Tibial nerve (tissue), 4 donors: ENCODE data around the gene SLC13A4. TPM values are rescaled to one million over a fixed set of nuclear protein-coding genes. Genes with fewer than 3 reads are reported as not detected.

Source experiments
- DNase-seq, 2 donors: peaks; one replicate each; pipeline ENCODE4 v3.0.0-alpha.2; 2019; ENCODE audit warnings: low spot score in 2 of 2
- H3K27ac ChIP-seq, 4 donors: fragments of 200-600 bp; sonication (generic) in 3 of 4; one replicate each; pipeline ENCODE4 v1.5.1; 2017 to 2019; ENCODE audit warnings: mild to moderate bottlenecking in 1 of 4
- H3K27me3 ChIP-seq, 2 donors: fragments of 200-600 bp; sonication (generic) in 1 of 2; one replicate each; pipeline versions ENCODE4 v1.5.1 to v1.6.0; 2017 to 2019
- H3K36me3 ChIP-seq, 3 donors: fragments of 200-600 bp; sonication (generic); one replicate each; pipeline ENCODE4 v1.5.1; 2018 to 2019
- H3K4me1 ChIP-seq, 4 donors: fragments of 200-600 bp; sonication (generic) in 3 of 4; one replicate each; pipeline ENCODE4 v1.5.1; 2017 to 2019
- H3K4me3 ChIP-seq, 4 donors: fragments of 200-600 bp; sonication (generic) in 3 of 4; one replicate each; pipeline ENCODE4 v1.5.1; 2017 to 2019; ENCODE audit warnings: mild to moderate bottlenecking in 1 of 4, moderate library complexity in 1 of 4
- H3K9me3 ChIP-seq, 4 donors: fragments of 200-600 bp; sonication (generic) in 3 of 4; one replicate each; pipeline ENCODE4 v1.5.1; 2017 to 2019
- EP300 ChIP-seq, 2 donors: sonication (generic); formaldehyde crosslinking; IDR thresholded peaks; one replicate each; pipeline ENCODE4 v1.6.1; 2017; ENCODE audit warnings: antibody characterized with exemption in 2 of 2, mild to moderate bottlenecking in 1 of 2
- POLR2A ChIP-seq, 2 donors: fragments of 450-650 bp; IDR thresholded peaks; one replicate each; pipeline ENCODE4 v1.6.1; 2017; ENCODE audit warnings: antibody characterized with exemption in 2 of 2, mild to moderate bottlenecking in 2 of 2, moderate library complexity in 2 of 2
- WGBS, 2 donors: methylation state at CpG; one replicate each; pipeline ENCODE4 v1.1.5; 2018; 5-methylcytosine and 5-hydroxymethylcytosine counted together
- total RNA-seq, 4 donors: library from RNA; depleted of rRNA; stranded (reverse); fragments of >200 nt; gene quantifications; one replicate each; pipeline ENCODE4 v1.1.0, GENCODE V29; 2016
- TF ChIP-seq, protein P1 (sequence below), 5 experiments: fragments of 200-600 bp in 3 of 5; fragments of 450-650 bp in 2 of 5; sonication (generic) in 3 of 5; IDR thresholded peaks; one replicate each; pipeline ENCODE4 v1.5.1; 2016 to 2019; ENCODE audit warnings: antibody characterized with exemption in 5 of 5, mild to moderate bottlenecking in 3 of 5, moderate library complexity in 2 of 5

The SLC13A4 gene
- total RNA-seq, 4 donors from 2014 or later, result not detected

DNA sequence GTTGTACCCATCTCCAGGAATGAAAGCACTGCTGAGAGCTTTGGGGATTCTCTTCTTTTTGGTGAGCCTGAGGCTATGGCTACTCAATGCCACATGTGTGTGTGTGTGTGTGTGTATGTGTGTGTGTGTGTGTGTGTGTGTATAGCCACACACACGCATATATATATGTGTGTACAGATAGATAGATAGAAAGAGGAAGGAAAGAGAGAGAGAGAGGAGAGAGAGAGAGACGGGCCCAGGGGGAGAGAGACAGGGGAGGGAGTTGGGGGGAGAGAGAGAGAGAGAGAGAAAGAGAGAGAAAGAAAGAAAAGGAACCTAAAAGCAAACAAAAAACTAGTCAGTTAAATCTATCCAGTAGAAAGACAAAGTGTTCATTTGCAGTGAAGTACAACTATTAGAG, 8.3 kb downstream of the SLC13A4 start:
- Histone ChIP-seq H3K4me3 (no peak overlapping the region), H3K36me3 (no peaks in the 10 kb centered on the region), H3K27ac (no peak overlapping the region), H3K9me3 (no peaks in the 10 kb centered on the region), H3K27me3 (peaks cover 0 to 4% of the 10 kb centered on the region in 2 donors), H3K4me1 (no peaks in the 10 kb centered on the region)
- DNase-seq, result no peak
- 32 to 44% methylated on average over 2 of the region's 2 CpGs for WGBS, 2 donors
- TF ChIP-seq EP300 (IDR thresholded peaks at IDR 0.05) (no peak), POLR2A (IDR thresholded peaks at IDR 0.05) (no peak)
- TF ChIP-seq, protein P1, sequence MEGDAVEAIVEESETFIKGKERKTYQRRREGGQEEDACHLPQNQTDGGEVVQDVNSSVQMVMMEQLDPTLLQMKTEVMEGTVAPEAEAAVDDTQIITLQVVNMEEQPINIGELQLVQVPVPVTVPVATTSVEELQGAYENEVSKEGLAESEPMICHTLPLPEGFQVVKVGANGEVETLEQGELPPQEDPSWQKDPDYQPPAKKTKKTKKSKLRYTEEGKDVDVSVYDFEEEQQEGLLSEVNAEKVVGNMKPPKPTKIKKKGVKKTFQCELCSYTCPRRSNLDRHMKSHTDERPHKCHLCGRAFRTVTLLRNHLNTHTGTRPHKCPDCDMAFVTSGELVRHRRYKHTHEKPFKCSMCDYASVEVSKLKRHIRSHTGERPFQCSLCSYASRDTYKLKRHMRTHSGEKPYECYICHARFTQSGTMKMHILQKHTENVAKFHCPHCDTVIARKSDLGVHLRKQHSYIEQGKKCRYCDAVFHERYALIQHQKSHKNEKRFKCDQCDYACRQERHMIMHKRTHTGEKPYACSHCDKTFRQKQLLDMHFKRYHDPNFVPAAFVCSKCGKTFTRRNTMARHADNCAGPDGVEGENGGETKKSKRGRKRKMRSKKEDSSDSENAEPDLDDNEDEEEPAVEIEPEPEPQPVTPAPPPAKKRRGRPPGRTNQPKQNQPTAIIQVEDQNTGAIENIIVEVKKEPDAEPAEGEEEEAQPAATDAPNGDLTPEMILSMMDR (IDR thresholded peaks at IDR 0.05), result no peak

DNA sequence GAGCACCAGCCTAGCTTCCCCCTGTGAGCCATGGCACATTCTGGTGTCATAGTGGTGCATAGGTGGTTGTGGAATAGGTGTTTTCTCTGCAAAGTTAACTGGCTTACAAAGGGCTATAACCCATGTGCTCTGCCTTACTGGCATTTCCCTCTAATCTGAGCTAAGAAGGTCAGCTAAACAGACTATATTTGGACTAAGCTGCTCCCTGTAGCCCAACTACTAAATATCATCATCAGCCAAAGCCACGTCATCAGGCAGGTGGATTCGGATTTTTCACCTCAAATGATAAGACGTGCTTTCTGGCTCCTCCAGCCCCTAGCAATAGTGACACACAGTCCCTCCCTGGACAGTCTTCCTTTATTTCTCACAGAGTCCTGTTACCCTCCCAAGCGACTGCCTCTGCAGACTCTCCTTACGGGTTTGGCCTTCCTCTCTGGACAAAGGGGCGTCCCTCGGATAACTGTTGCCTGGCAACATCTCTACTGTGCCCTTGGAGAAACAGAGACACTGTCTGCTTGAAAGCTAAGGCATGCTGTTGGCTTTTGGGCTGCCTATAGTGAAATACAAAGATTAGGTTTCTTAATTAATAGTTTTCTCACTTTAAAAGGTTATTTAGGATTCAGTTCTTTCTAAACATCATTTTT, 9.1 kb downstream of the SLC13A4 start:
- H3K9me3 ChIP-seq, result no peaks in the 10 kb centered on the region
- no peaks in the 10 kb centered on the region for H3K36me3 ChIP-seq
- H3K4me3 ChIP-seq, result no peak overlapping the region
- H3K27me3 ChIP-seq, result peaks cover 0 to 4% of the 10 kb centered on the region in 2 donors
- no peak for DNase-seq
- 49 to 53% methylated on average over 7 of the region's 7 CpGs for WGBS, 2 donors
- H3K4me1 ChIP-seq, result no peaks in the 10 kb centered on the region
- no peak overlapping the region for H3K27ac ChIP-seq
- TF ChIP-seq EP300 (IDR thresholded peaks at IDR 0.05), result no peak
- TF ChIP-seq POLR2A (IDR thresholded peaks at IDR 0.05), result no peak
- TF ChIP-seq, protein P1 (IDR thresholded peaks at IDR 0.05), result no peak

DNA sequence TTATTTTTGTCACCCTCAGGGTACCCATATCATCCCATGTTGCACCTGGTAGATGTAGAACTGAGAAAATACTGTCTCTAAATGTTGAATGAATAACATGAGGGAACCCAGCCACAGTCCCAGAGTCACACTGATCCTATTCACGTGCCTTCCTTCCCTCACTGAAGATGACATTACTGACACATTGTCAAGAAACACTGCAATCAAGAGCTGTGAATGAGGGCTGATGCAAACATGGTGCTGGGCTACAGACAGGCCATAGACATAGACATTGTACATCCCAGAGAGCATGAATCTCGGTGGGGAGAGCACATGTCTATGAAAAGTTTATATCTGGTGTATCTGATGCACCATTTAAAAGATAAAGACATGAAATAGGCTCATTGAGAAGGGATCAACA, 9.8 kb downstream of the SLC13A4 start:
- no peaks in the 10 kb centered on the region for H3K4me1 ChIP-seq
- no peak for DNase-seq
- peaks cover 0 to 4% of the 10 kb centered on the region in 2 donors for H3K27me3 ChIP-seq
- H3K4me3 ChIP-seq, result no peak overlapping the region
- no peaks in the 10 kb centered on the region for H3K9me3 ChIP-seq
- H3K36me3 ChIP-seq, result no peaks in the 10 kb centered on the region
- 88 to 89% methylated on average over 2 of the region's 2 CpGs for WGBS, 2 donors
- TF ChIP-seq EP300 (IDR thresholded peaks at IDR 0.05) (no peak), POLR2A (IDR thresholded peaks at IDR 0.05) (no peak)
- TF ChIP-seq, protein P1 (IDR thresholded peaks at IDR 0.05), result no peak
- H3K27ac ChIP-seq, result no peak overlapping the region

DNA sequence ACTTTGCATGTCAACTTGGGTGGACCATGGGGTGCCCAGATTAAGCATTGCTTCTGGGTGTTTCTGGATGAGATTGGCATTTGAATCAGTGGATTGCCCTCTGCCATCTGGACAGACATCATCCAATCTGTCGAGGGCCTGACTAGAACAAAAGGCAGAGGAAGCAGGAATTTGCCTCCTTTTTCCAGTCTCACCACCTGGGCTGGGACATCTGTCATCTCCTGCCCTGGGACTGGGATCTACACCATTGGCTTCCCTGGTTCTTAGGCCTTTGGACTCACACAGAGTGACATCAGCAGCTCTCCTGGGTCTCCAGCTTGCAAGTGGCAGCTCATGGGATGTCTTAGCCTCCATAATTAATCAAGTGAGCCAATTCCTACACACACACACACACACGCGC, 10.3 kb downstream of the SLC13A4 start:
- WGBS, 2 donors, result 77 to 89% methylated on average over 3 of the region's 3 CpGs
- H3K27ac ChIP-seq, result no peak overlapping the region
- H3K9me3 ChIP-seq, result no peaks in the 10 kb centered on the region
- no peak overlapping the region for H3K4me3 ChIP-seq
- H3K4me1 ChIP-seq, result no peaks in the 10 kb centered on the region
- H3K27me3 ChIP-seq, result peaks cover 0 to 4% of the 10 kb centered on the region in 2 donors
- no peak for TF ChIP-seq EP300 (IDR thresholded peaks at IDR 0.05)
- TF ChIP-seq, protein P1 (IDR thresholded peaks at IDR 0.05), result no peak
- TF ChIP-seq POLR2A (IDR thresholded peaks at IDR 0.05), result no peak
- H3K36me3 ChIP-seq, result no peaks in the 10 kb centered on the region
- DNase-seq, result no peak

DNA sequence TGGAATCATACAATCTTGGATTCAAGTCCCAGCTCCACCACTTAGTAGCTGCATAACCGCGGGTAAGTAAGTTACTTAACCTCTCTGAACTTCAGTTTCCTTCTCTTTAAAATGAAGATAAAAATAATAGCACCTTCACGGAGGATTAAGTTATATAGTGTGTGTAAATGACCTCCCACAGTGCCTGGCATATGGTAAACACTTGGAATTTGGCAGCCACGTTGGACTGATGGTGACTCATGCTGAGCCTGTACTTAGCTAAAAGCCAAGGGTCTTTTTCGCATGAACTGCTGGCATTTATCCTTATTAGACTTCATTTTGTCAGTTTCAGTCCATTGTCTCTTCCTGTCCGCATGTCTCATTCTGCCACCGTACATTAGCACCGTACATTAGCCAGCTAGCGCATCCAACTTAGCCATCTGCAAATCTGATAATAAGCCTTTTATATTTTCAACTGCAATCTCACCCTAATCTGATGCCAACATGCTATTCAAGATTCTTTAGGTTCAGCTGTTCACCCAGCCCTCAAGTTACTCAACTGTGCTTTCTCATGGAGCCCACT, 11.2 kb downstream of the SLC13A4 start:
- Histone ChIP-seq H3K27me3 (peaks cover 0 to 4% of the 10 kb centered on the region in 2 donors), H3K4me3 (no peak overlapping the region), H3K27ac (no peak overlapping the region), H3K9me3 (no peaks in the 10 kb centered on the region), H3K36me3 (no peaks in the 10 kb centered on the region), H3K4me1 (no peaks in the 10 kb centered on the region)
- no peak for DNase-seq
- 32 to 52% methylated on average over 9 of the region's 9 CpGs for WGBS, 2 donors
- TF ChIP-seq, protein P1 (IDR thresholded peaks at IDR 0.05), result no peak
- TF ChIP-seq EP300 (IDR thresholded peaks at IDR 0.05) (no peak), POLR2A (IDR thresholded peaks at IDR 0.05) (no peak)
